Measurements from ENCODE around the gene ZBTB2.
"Not testable (repeated sequence)": the region's sequence is repeated elsewhere in the genome, so short reads cannot be mapped to it uniquely, and the experiment has no call there.

The ZBTB2 gene

DNA sequence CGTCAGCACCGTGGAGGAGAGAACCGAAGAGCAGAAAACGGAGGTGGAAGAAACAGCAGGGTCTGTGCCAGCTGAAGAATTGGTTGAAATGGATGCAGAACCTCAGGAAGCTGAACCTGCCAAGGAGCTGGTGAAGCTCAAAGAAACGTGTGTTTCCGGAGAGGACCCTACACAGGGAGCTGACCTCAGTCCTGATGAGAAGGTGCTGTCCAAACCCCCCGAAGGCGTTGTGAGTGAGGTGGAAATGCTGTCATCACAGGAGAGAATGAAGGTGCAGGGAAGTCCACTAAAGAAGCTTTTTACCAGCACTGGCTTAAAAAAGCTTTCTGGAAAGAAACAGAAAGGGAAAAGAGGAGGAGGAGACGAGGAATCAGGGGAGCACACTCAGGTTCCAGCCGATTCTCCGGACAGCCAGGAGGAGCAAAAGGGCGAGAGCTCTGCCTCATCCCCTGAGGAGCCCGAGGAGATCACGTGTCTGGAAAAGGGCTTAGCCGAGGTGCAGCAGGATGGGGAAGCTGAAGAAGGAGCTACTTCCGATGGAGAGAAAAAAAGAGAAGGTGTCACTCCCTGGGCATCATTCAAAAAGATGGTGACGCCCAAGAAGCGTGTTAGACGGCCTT lies 41.6 kb downstream of the ZBTB2 start:
- no peak overlapping the region for H3K4me3 ChIP-seq (ENCODE audit: low read length)
- TF ChIP-seq, protein P1, sequence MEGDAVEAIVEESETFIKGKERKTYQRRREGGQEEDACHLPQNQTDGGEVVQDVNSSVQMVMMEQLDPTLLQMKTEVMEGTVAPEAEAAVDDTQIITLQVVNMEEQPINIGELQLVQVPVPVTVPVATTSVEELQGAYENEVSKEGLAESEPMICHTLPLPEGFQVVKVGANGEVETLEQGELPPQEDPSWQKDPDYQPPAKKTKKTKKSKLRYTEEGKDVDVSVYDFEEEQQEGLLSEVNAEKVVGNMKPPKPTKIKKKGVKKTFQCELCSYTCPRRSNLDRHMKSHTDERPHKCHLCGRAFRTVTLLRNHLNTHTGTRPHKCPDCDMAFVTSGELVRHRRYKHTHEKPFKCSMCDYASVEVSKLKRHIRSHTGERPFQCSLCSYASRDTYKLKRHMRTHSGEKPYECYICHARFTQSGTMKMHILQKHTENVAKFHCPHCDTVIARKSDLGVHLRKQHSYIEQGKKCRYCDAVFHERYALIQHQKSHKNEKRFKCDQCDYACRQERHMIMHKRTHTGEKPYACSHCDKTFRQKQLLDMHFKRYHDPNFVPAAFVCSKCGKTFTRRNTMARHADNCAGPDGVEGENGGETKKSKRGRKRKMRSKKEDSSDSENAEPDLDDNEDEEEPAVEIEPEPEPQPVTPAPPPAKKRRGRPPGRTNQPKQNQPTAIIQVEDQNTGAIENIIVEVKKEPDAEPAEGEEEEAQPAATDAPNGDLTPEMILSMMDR (IDR thresholded peaks at IDR 0.05; ENCODE audit: insufficient read depth, low read depth, low read length, missing control alignments), result no peak
- no peak for DNase-seq (ENCODE audit: low read depth)

DNA sequence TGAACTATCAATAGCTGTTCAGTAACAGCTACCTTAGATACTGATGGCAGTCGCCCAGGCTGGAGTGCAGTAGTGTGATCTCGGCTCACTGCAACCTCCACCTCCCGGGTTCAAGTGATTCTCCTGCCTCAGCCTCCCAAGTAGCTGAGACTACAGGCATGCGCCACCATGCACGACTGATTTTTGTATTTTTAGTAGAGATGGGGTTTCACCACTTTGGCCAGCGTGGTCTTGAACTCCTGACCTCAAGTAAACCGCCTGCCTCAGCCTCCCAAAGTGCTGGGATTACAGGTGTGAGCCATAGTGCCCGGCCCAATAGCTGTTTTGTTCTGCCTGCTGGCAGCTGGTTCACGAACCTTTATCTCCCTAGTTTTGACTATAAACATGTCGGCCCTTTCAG lies 48.6 kb downstream of the ZBTB2 start:
- DNase-seq (ENCODE audit: low read depth); H3K4me3 ChIP-seq (ENCODE audit: low read length): not testable (repeated sequence)

DNA sequence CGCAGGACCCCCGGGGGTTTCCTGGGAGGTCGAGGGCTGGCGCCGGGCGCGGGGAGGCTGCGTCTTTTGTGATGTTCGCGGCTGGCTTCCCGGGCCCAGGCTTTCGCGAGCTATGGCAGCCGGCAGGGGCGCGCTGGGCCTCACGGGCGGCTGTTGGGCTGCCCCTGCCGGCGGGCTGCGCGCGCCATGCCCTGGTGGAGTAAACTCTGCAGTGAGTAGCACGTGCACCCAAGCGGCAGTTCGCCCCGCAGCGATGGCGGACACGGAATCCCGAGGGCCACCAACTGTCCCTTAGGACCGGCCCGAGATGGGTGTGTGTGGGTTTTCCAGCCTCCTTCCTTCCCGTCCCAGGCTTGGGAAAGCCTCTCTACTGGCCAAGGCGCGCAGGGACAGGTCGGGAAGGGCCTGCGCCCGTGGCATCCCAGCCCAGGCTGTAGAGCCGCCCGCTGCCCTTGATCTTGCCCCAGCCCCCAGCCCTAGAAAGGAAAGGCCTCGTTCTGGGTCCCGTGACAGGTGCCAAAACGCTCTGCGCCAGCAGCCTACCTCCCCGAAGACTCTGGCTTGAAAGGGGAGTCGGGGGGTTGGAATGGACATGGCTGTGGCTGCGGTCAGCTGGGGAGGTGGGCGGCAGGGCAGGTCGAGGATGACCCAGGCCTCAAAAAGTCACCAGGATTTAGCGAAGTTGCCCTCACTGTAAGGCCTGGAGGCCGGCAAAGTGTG lies 49.7 kb downstream of the ZBTB2 start:
- DNase-seq (ENCODE audit: low read depth), result no peak
- H3K4me3 ChIP-seq (ENCODE audit: low read length), result no peak overlapping the region
- TF ChIP-seq, protein P1 (IDR thresholded peaks at IDR 0.05; ENCODE audit: insufficient read depth, low read depth, low read length, missing control alignments), result no peak

DNA sequence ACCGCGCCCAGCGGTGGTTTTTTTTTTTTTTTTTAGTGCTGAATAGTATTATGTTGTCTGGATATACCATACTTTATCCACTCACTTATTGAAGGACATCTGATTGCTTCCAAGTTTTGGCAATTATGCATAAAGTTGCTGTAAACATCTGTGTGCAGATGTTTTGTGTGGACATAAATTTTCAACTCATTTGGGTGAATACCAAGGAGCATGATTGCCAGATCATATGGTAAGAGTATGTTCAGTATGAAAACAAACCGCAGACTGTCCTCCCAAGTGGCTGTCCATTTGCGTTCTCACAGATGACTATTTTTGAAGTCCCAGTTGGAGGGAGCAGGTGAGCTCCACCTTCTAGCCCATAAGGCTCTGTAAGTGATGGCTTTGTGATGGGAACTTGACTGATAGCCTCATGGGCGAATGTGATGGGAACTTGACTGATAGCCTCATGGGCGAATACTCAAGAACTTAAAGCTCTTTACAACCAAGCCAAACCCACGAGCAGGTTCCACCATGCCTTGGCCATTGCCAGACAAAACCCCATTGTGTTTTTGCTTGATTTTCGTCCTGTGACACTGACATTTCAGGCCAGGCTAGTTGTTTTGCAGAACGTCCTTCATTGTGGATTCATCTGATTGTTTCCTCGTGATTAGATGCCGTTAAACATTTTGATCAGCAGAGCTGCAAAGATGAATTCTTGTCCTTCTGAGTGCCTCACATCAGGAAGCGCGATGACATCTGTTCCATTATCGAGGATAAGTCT lies 51.0 kb downstream of the ZBTB2 start:
- DNase-seq (ENCODE audit: low read depth), result no peak
- TF ChIP-seq, protein P1 (IDR thresholded peaks at IDR 0.05; ENCODE audit: insufficient read depth, low read depth, low read length, missing control alignments), result no peak
- H3K4me3 ChIP-seq (ENCODE audit: low read length), result no peak overlapping the region

DNA sequence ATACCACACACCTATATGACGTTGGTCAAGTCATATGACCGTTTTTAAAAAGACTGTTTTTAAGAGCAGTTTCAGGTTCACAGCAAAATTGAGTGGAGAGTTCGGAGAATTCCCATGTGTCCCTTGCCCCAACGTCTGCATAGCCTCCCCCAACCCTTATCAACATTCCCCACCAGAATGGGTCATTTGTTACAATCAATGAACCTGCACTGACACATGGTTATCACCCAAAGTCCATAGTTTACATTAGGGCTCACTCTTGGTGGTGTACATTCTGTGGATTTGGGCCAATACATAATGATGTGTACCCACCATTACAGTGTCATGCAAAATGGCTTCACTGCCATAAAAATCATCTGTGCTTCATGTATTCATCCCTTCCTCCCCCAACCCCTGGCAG lies 52.0 kb downstream of the ZBTB2 start:
- TF ChIP-seq, protein P1 (IDR thresholded peaks at IDR 0.05; ENCODE audit: insufficient read depth, low read depth, low read length, missing control alignments), result no peak
- no peak for DNase-seq (ENCODE audit: low read depth)
- no peak overlapping the region for H3K4me3 ChIP-seq (ENCODE audit: low read length)

DNA sequence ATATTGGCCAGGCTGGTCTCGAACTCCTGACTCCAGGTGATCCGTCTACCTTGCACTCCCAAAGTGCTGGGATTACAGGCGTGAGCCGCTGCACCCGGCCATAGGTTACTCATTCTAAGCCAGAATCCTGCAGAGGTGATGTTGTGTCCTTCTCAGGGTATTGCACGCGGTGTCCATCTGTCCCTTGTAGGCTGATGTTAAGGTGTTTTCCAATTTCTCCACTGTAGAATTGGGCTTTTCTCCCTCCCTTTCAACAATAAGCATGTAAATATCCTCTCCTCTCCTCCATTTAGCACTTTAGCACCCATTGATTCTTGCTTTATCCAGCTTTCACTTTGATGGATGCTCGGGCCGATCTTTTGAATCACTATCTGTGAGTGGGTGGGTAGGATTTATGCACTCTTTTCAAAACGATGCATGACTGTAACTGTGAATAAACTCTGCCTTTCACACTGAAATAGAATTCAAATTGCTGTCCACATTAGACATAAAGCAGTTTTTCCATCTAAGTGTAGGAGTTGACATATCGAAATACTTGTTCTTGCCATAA lies 52.6 kb downstream of the ZBTB2 start:
- no peak overlapping the region for H3K4me3 ChIP-seq (ENCODE audit: low read length)
- DNase-seq (ENCODE audit: low read depth), result no peak
- TF ChIP-seq, protein P1 (IDR thresholded peaks at IDR 0.05; ENCODE audit: insufficient read depth, low read depth, low read length, missing control alignments), result no peak

DNA sequence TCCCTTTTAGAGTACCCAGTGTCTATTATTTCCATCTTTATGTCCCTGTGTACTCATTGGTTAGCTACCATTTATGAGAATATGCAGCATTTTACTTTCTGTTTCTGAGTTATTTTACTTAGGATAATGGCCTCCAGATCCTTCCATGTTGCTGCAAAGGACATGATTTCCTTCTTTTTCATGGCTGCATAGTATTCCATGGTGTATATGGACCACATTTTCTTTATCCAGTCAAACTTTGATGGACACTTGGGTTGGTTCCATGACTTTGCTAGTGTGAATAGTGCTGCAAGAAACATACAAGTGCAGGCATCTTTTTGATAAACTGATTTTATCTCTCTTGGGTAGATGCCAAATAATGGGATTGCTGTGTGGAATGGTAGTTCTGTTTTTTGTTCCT lies 55.4 kb downstream of the ZBTB2 start:
- no peak for DNase-seq (ENCODE audit: low read depth)
- H3K4me3 ChIP-seq (ENCODE audit: low read length), result no peak overlapping the region
- TF ChIP-seq, protein P1 (IDR thresholded peaks at IDR 0.05; ENCODE audit: insufficient read depth, low read depth, low read length, missing control alignments), result no peak
